Measurements from ENCODE around the gene NPHP4. TPM values are rescaled to one million over a fixed set of nuclear protein-coding genes. Genes with fewer than 3 reads are reported as not detected.

NPHP4 gene
- total RNA-seq, 1 experiment from 2014 or later, result 6.1 TPM

DNA sequence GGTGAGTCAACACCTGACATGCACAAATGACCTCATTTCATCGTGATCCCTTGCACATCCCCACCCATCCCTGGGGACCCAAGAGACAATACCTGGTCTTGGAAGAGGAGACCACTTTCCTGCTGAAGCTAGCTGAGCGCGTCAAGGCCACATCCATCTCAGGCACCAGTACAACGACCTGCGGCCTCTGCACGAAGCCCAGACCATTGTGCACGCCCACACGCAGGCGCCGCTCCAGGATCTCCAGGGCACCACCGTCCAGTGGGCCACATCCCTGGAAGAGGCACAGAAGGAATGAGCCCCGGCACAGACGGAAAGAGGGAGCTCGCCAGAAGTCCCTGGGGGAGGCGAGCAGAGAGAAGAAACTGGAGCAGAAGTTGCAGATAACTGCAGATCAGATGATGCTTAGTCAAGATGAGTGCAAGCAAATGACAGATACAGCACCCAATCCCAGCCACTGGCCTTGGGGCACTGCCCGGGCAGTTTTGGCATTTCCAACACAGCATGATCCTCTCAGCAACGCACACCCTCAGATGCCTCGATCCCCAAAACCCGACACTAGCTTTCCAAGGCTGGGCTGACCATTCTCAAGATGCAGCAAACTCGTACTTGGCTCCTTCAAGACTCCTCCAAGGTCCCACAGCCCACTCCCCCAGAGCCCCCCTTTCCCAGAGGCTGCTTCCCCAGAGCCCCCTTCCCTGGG is 44.1 kb downstream of the NPHP4 start:
- DNase-seq (ENCODE audit: low read depth), result no peak
- in situ Hi-C loops (cut with HindIII; ENCODE audit: low pct_unique_long_range_greater_than_20kb, low sequenced_read_pairs), result no loop called here

DNA sequence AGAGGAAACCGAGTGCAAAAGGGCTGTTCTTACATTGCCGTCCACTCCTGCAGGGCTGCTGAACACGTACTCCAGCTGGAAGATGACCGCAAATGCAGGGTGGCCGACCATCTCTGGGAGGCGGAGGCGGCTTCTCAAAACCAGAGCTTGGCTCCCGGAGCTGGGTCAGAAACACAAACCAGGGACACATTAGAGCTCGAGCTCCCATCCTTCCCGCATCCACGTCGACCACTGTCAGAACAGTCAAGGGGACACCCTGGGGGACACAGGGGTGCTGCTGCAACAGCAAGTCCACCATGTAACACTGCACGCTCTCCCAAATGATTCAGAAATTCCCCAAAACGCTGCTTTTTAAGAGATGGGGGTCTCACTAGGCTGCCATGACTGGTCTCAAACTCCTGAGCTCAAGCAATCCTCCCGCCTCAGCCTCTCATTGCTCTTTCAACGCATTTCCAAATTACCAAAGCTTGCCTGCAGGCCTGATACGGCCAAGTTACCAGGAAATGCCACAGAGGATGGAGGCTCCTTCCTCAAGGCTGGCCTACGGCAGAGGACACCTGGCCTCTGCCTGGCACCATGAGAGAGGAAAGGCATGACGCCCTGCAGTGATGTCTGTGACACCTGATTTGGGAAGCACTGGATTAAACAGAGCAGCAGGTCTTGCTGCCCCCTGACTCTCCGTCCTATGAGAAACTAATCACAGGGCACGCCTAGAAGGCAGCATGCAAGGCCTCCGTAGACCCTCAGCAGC is 45.0 kb downstream of the NPHP4 start:
- DNase-seq (ENCODE audit: low read depth), result no peak
- in situ Hi-C loops (cut with HindIII; ENCODE audit: low pct_unique_long_range_greater_than_20kb, low sequenced_read_pairs), result no loop called here

- no peak for DNase-seq (ENCODE audit: low read depth)
- in situ Hi-C loops (cut with HindIII; ENCODE audit: low pct_unique_long_range_greater_than_20kb, low sequenced_read_pairs), result no loop called here
These were observed 46.8 kb downstream of the NPHP4 start for GRCh38 chr1:5945445-5945844.

GRCh38 chr1:5944843-5945167 is 47.4 kb downstream of the NPHP4 start:
- DNase-seq (ENCODE audit: low read depth), result no peak
- in situ Hi-C loops (cut with HindIII; ENCODE audit: low pct_unique_long_range_greater_than_20kb, low sequenced_read_pairs), result no loop called here

DNA sequence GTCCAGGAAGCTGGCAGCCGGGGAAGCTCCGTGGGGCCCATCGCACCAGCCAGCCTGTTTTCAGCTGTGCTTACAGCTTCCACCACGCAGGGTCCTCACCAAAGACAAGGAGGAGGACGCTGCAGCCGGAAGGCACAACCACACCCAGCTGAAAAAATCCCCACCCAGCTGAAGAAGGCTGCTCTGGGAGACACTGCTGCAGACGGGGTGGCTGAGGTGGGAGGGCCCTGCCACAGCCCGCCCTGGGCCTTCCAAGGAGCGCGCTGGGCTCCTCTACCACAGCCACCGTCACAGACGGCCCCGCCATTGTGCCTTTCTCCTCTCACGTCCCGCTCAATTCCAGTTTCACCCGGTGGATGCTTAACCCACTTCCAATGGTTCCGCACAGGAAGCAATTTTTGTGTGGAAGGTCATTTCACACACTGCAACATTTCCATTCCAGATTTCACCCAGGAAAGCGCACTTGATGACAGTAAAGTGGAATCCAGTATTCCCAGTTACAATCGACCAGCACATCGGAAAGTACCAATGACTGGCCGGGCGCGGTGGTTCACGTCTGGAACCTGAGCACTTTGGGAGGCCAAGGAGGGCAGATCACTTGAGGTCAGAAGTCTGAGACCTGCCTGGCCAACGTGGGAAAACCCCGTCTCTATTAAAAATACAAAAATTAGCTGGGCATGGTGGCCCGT is 47.9 kb downstream of the NPHP4 start:
- in situ Hi-C loops (cut with HindIII; ENCODE audit: low pct_unique_long_range_greater_than_20kb, low sequenced_read_pairs), result no loop called here
- DNase-seq (ENCODE audit: low read depth), result no peak

- in situ Hi-C loops (cut with HindIII; ENCODE audit: low pct_unique_long_range_greater_than_20kb, low sequenced_read_pairs), result no loop called here
- no peak for DNase-seq (ENCODE audit: low read depth)
These were observed 48.7 kb downstream of the NPHP4 start for GRCh38 chr1:5943343-5944124.

DNA sequence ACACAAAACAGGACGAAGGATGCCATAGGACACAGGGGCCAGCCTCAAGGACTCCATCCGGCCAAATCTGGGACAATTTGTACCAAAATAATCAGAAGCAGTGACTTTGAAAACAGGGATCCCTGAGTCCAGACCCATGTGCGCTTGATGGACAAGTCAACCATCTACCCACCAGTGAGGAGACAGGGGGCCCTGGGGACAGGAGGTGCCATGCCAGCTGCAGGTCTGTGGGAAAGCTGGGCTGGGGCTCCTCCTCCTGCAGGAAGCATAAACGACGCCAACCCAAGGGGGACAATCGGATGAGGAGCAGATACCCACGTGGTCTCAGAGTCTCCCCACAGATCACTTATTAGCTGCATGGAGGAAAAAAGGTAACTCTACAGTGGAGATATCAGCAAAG is 50.6 kb downstream of the NPHP4 start:
- in situ Hi-C loops (cut with HindIII; ENCODE audit: low pct_unique_long_range_greater_than_20kb, low sequenced_read_pairs), result no loop called here

DNA sequence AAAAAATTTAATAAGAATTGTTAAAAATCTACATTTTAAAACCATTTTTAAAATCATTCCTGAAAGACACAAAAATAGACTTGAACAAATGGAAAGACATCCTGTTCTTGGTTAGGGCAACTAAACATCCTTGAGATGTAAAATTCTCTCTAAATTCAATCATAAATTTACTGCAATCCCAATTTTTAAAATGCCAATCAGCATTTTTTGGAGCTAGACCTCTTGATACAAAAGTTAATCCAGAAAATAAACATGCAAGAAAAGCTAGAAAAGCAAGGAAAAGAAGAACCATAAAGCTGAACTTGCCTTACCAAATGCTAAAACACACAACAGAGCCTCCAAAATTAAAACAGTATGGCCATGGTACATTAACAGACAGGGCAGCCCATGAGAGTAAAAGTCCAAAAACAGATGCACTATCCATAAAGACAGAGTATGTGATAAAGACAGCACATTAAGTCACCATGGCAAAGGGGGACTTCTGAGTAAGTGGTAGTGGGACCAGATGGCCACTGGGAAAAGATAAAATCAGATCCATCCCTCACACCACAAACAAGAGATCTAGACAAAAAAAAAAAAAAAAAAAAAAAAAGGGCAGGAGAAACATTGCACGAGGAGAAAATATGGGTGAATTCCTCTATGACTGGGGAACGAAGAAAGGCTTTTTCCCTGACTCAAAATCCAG is 51.4 kb downstream of the NPHP4 start:
- in situ Hi-C loops (cut with HindIII; ENCODE audit: low pct_unique_long_range_greater_than_20kb, low sequenced_read_pairs), result no loop called here
- DNase-seq (ENCODE audit: low read depth), result no peak

More for the DNA sequence above, 50.6 kb downstream of the NPHP4 start:
- DNase-seq (ENCODE audit: low read depth), result no peak

DNA sequence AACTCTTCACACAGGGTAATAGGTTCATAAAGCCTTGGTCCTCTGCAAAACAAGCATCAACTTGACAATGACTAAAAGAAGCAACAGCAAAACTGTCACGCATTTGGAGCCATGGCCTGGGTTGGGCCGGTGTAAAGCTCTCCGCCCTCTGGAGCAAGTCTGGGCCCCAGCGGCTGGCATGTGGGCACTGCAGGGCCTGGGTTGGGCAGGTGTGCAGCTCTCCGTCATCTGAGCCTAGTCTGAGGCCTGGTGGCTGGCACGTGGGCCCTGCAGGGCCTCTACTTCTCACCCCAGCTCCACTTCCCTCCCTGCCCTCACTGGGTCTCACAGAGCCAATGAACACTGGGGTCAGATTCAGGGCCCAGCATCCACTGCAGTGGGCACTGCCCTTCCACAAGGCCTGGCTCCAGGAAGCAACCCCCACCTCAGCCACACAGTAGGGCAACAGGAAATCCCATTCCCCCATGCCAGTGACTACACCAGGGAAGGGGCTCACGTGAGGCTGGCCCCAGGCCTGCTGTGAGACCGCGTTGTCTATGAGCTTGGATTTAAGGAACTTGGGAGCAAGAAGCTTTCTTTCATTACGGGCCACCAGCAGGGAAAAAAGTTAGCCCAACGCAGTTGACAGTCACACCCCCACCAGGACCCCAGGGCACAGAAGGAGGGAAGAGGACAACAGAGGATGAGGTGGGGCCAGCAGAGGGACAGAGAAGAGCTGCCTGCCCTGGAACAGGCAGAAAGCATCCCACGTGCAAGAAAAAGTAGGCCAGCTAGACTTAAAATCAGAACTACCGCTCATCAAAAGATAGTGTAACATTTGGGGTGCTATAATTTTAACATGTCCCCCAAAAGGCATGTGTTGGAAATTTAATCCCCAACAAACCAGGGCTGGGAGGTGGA is 52.7 kb downstream of the NPHP4 start:
- in situ Hi-C loops (cut with HindIII; ENCODE audit: low pct_unique_long_range_greater_than_20kb, low sequenced_read_pairs), result no loop called here
- no peak for DNase-seq (ENCODE audit: low read depth)

DNA sequence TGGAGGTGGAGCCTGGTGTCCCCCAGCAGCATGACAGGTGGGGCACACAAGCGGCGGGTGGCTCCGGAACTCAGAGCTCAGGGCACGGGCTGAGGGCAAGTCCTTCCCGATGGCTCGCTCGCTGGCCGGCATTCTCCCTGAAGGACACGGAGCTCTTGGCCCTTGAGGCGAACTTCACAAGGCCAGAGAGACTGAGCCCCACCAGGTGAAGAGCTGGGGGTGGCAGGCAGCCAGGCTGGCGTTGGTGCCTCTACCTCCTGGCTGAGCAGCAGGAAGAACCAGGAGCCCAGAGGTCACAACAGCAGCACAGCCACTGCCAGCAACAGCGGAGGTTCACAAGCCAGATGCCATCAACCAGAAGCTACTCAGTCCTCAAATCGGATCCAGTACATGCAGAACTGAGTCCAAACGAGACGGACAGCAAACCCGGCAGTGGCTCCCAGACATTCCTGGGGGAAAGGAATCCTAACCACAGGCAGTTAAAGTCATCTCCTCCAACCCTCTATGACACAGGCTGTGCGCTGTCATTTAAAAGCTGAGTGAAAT is 54.1 kb downstream of the NPHP4 start:
- no peak for DNase-seq (ENCODE audit: low read depth)
- in situ Hi-C loops (cut with HindIII; ENCODE audit: low pct_unique_long_range_greater_than_20kb, low sequenced_read_pairs), result no loop called here

DNA sequence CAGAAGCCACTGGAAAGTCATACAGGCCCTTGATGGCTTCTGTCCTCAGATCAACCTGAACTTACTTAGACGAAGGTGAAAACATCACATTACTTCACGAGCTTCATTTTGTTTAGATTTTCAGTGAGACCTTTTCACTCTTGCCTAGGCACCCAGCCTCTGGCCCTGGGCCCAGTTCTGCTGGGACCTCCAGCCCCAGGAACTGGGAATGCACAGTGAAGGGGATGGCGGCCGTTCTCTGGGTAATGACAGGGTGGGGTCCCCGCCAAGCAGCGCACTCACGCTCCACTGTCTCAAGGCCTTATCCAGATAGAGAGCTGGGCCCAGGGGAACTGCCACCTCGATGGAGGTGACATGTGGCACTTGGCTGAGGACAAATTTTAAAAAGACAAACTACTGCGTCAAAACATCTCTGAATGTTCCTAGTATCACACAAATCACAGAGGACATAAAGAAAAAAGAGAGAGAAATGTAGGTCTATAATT is 54.8 kb downstream of the NPHP4 start:
- in situ Hi-C loops (cut with HindIII; ENCODE audit: low pct_unique_long_range_greater_than_20kb, low sequenced_read_pairs), result no loop called here
- DNase-seq (ENCODE audit: low read depth), result no peak

- in situ Hi-C loops (cut with HindIII; ENCODE audit: low pct_unique_long_range_greater_than_20kb, low sequenced_read_pairs), result no loop called here
- DNase-seq (ENCODE audit: low read depth), result no peak
These were observed 55.4 kb downstream of the NPHP4 start for GRCh38 chr1:5936621-5937372.

- in situ Hi-C loops (cut with HindIII; ENCODE audit: low pct_unique_long_range_greater_than_20kb, low sequenced_read_pairs), result no loop called here
- DNase-seq (ENCODE audit: low read depth), result no peak
These were observed 56.1 kb downstream of the NPHP4 start for GRCh38 chr1:5936126-5936525.

DNA sequence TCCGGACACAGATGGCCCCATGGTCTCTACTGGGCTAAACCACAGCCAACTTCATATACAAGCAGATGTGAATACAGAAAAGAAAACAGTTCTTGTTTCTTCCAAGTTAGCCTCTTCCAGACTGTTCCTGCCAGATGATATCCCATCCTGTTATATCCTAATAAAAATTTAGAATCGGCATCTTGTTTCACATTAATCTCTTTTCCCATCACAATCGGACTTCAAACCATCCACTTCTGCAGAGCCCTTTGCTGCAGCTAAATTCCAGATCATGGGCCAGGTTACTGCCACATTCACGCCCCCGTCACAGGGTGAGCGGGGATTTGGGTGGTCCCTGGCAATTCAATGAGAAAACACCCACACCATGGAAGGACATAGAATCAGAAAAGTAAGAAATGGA is 57.2 kb downstream of the NPHP4 start:
- in situ Hi-C loops (cut with HindIII; ENCODE audit: low pct_unique_long_range_greater_than_20kb, low sequenced_read_pairs), result no loop called here
- DNase-seq (ENCODE audit: low read depth), result no peak

- in situ Hi-C loops (cut with HindIII; ENCODE audit: low pct_unique_long_range_greater_than_20kb, low sequenced_read_pairs), result no loop called here
- DNase-seq (ENCODE audit: low read depth), result no peak
These were observed 58.0 kb downstream of the NPHP4 start for GRCh38 chr1:5934058-5934884.

- no peak for DNase-seq (ENCODE audit: low read depth)
- in situ Hi-C loops (cut with HindIII; ENCODE audit: low pct_unique_long_range_greater_than_20kb, low sequenced_read_pairs), result no loop called here
These were observed 58.6 kb downstream of the NPHP4 start for GRCh38 chr1:5933676-5934057.
